ENCODE results near the gene PDE4B. TPM values are rescaled to one million over a fixed set of nuclear protein-coding genes. Genes with fewer than 3 reads are reported as not detected.
"Not testable (repeated sequence)": the region's sequence is repeated elsewhere in the genome, so short reads cannot be mapped to it uniquely, and the experiment has no call there.

Gene PDE4B
- polyA plus RNA-seq, 3 donors: 6.2 to 12.0 (median 7.8) TPM

DNA sequence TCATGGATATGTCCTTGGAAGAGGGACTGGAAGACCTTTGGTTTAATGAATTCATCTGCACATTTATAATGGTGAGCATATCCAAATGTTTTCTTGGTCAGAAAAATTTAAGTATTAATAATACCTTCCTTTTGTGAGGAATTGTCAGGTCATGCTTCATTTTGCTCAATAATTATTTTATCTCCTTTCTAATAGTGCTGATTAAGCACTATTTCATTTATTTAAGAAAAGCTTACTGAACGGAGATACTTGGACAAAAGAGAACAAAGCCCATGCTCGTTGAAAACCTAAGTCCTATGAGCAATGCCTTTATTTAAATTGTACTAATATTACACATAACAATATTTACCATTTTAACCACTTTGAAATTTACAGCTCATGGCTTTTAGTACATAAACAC, 281.5 kb downstream of the PDE4B start:
- DNase-seq (ENCODE audit: extremely low read depth in 1 of 11, low read depth in 9 of 11, low spot score in 4 of 11): no peak

DNA sequence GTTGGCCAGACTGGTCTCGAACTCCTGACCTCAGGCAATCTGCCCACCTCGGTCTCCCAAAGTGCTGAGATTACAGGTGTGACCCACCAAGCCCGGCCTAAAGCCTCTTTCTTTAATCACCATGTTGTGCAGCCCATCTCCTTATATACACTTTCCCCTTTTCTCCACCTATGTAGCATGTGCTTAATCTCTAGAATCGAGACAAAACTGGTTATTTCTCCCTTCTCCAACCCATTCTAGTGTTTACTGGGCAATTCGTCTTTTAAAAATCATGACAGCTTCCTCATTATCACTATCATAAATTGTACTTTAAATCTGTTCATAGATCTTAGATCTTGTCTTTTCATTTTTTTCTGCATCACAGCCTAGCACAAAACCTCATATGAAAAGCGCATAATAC, 285.7 kb downstream of the PDE4B start:
- no peak for DNase-seq (ENCODE audit: extremely low read depth in 1 of 11, low read depth in 9 of 11, low spot score in 4 of 11)

DNA sequence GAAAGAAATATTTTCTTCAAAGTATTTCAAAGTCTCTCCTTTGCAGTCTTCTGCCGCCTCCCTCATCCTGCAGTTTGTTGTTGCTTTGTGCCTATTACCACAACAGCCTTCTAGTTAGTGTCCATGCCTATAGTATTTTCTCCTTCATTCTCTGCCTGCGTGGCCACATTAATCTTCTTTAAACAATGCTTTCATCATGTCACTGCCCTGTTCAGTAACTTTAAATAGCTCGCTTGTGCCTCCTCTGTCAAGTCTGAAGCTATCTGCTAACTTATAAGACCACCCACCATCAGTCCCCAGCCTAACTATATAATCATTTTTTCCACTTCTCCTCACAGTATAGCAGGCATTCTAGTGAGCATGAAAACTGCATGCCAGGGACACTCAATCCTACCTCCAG, 290.3 kb downstream of the PDE4B start:
- no peak for DNase-seq (ENCODE audit: extremely low read depth in 1 of 11, low read depth in 9 of 11, low spot score in 4 of 11)

DNA sequence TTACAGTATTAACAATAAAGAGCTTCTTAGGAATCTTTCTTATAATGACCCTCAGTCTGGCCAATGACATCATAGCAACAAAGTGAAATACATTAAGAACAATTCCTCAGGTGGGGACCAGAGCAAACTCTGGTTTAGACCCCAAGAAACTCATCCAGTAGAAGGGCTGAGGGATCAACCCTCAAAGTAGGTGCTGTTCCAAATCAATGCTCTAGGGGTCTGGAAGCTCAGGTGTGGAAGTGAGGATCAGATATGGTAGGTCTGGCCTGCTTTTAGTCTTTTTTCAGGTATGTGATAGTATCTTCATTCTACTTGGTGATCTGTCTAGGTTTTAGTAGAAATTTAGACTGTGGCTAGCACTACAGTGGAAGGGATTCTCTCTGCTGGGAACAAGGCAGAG, 291.7 kb downstream of the PDE4B start:
- no peak for DNase-seq (ENCODE audit: extremely low read depth in 1 of 11, low read depth in 9 of 11, low spot score in 4 of 11)

GRCh38 chr1:66085600-66085999, 292.9 kb downstream of the PDE4B start:
- DNase-seq (ENCODE audit: extremely low read depth in 1 of 11, low read depth in 9 of 11, low spot score in 4 of 11): no peak

DNA sequence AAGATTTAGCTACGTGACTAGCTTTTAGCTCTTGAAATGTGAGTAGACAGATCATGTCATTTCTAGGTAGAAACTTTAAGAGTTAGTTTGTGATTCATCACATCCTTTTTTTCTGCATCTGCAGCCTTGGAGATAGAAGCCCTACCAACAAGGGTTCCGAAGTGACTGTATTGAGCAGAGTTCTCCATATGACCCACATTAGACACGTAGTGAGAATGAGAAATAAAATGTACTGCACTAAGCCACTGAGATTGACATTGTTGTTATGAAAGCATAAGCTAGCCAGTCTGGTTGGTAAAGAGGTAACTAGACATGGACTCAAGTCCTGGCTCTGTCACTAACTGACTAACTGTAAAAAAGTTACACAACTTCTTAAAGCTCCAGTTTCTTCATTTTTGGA, 296.1 kb downstream of the PDE4B start:
- no peak for DNase-seq (ENCODE audit: extremely low read depth in 1 of 11, low read depth in 9 of 11, low spot score in 4 of 11)

DNA sequence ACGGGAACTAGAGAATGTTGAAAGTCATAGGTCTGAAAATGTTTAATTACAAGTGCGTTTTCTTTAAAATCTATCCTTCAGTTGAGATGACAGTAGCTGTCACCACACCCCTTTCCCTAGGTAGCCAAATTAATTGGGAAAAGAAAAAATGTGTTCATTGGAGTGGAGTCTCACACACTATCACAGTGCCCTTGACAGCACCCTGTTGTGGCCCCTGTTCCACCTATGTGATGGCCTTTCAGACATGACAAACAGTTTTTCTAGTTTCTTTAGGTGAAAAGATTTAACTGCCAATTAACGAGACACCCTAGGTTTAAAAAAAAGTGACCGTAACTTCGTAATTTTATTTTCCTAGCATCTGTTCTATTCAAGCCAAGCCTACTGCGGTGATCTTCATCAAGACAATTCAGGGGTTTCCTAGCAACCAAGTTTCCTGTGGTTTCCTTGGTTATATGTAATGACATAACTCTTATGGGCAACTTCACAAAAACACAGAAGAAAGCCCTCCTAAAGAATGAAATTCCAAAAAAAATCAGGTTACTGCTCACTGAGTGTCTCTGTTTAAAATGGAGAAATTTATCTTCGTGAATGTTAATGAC, 298.3 kb downstream of the PDE4B start:
- DNase-seq (ENCODE audit: extremely low read depth in 1 of 11, low read depth in 9 of 11, low spot score in 4 of 11): no peak

GRCh38 chr1:66095190-66095589, 302.5 kb downstream of the PDE4B start:
- no peak for DNase-seq (ENCODE audit: extremely low read depth in 1 of 11, low read depth in 9 of 11, low spot score in 4 of 11)

GRCh38 chr1:66100959-66101358, 308.3 kb downstream of the PDE4B start:
- DNase-seq (ENCODE audit: extremely low read depth in 1 of 11, low read depth in 9 of 11, low spot score in 4 of 11): not testable (repeated sequence)

DNA sequence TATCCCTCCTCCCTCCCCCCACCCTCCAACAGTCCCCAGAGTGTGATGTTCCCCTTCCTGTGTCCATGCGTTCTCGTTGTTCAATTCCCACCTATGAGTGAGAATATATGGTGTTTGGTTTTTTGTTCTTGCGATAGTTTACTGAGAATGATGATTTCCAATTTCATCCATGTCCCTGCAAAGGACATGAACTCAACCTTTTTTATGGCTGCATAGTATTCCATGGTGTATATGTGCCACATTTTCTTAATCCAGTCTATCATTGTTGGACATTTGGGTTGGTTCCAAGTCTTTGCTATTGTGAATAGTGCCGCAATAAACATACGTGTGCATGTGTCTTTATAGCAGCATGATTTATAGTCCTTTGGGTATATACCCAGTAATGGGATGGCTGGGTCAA, 311.4 kb downstream of the PDE4B start:
- DNase-seq (ENCODE audit: extremely low read depth in 1 of 11, low read depth in 9 of 11, low spot score in 4 of 11): not testable (repeated sequence)

DNA sequence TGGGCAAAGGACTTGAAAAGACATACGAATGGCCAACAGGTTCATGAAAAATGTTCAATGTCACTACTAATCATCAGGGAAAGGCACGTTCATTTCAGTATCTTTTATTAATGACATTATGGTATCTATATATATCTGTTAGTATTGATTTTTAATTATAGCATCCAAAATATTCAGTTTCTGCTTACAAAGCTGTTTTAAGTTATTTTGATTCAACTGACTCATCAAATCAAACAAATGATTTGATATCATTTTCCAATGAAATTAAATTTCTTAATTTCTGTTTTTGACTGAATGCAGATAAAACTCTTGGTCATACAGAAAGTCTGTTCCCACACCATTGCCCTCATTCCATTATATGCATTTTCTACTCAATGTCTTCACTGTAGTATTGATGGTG, 315.9 kb downstream of the PDE4B start:
- DNase-seq (ENCODE audit: extremely low read depth in 1 of 11, low read depth in 9 of 11, low spot score in 4 of 11): no peak

GRCh38 chr1:66112744-66113400, 320.2 kb downstream of the PDE4B start:
- no peak for DNase-seq (ENCODE audit: extremely low read depth in 1 of 11, low read depth in 9 of 11, low spot score in 4 of 11)

GRCh38 chr1:66119148-66119547, 326.5 kb downstream of the PDE4B start:
- DNase-seq (ENCODE audit: extremely low read depth in 1 of 11, low read depth in 9 of 11, low spot score in 4 of 11): no peak

DNA sequence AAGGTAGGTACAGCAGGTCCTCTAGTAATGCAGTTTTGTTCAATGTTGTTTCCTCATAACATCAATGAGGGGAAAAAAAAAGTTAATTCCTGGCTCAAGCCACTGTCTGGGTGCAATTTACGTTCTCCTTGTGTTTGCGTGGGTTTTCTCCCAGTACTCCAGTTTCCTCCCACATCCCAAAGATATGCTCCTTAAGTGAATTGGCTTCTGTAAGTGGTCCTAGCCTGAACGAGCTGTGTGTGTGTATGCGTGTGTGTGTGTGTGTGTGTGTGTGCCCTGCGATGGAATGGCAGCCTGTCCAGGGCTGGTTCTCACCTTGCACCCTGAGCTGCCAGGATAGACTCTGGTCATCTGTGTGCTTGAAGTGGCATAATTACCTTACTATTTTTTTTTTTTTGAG, 332.0 kb downstream of the PDE4B start:
- no peak for DNase-seq (ENCODE audit: extremely low read depth in 1 of 11, low read depth in 9 of 11, low spot score in 4 of 11)

- DNase-seq (ENCODE audit: extremely low read depth in 1 of 11, low read depth in 9 of 11, low spot score in 4 of 11): not testable (repeated sequence)
Observed at GRCh38 chr1:66128641-66129040, 335.9 kb downstream of the PDE4B start.

DNA sequence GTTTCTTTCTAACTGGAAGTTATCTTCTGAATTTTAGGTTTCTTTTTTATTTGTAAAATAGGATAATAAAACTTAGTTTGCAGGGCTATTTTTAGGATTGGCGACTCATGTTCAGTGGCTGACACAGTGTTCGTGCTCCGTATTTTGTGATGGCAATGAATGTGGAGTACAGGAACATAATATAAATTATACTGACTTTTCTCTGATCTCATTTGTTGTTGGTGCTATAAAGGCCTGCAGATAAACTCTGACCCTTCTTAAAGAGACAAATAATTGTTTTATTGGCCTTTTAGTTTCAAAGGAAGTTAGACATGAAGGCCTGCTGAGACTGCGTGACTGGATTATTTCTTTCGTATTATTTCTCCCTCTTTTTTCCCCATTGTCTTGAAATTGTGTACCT, 339.6 kb downstream of the PDE4B start:
- peak in 1 of 11 donors; percentile 4 for DNase-seq (ENCODE audit: extremely low read depth in 1 of 11, low read depth in 9 of 11, low spot score in 4 of 11)

- no peak for DNase-seq (ENCODE audit: extremely low read depth in 1 of 11, low read depth in 9 of 11, low spot score in 4 of 11)
Observed at GRCh38 chr1:66134004-66134403, 341.3 kb downstream of the PDE4B start.

- no peak for DNase-seq (ENCODE audit: extremely low read depth in 1 of 11, low read depth in 9 of 11, low spot score in 4 of 11)
Observed at GRCh38 chr1:66135161-66135560, 342.5 kb downstream of the PDE4B start.

GRCh38 chr1:66136423-66136822, 343.7 kb downstream of the PDE4B start:
- DNase-seq (ENCODE audit: extremely low read depth in 1 of 11, low read depth in 9 of 11, low spot score in 4 of 11): not testable (repeated sequence)

- DNase-seq (ENCODE audit: extremely low read depth in 1 of 11, low read depth in 9 of 11, low spot score in 4 of 11): no peak
Observed at GRCh38 chr1:66137235-66137634, 344.5 kb downstream of the PDE4B start.

GRCh38 chr1:66138613-66139012, 345.9 kb downstream of the PDE4B start:
- no peak for DNase-seq (ENCODE audit: extremely low read depth in 1 of 11, low read depth in 9 of 11, low spot score in 4 of 11)
